BLaER1 (cell line): Measurements from ENCODE around the gene TSPAN7.

ENCODE experiments used
- H3K27ac ChIP-seq: shearing (Covaris generic); formaldehyde crosslinking; 2 replicates; pipeline ENCODE4 v1.8.1; 2022
- H3K27me3 ChIP-seq: shearing (Covaris generic); formaldehyde crosslinking; 2 replicates; pipeline ENCODE4 v1.8.1; 2022
- H3K36me3 ChIP-seq: shearing (Covaris generic); formaldehyde crosslinking; 2 replicates; pipeline ENCODE4 v1.8.1; 2022
- H3K4me1 ChIP-seq: shearing (Covaris generic); formaldehyde crosslinking; 2 replicates; pipeline ENCODE4 v1.8.1; 2022
- H3K4me2 ChIP-seq: shearing (Covaris generic); formaldehyde crosslinking; 2 replicates; pipeline ENCODE4 v1.8.1; 2022
- H3K4me3 ChIP-seq: shearing (Covaris generic); formaldehyde crosslinking; 2 replicates; pipeline ENCODE4 v1.8.1; 2022
- H3K9ac ChIP-seq: shearing (Covaris generic); formaldehyde crosslinking; 2 replicates; pipeline ENCODE4 v1.8.1; 2022
- H3K9me3 ChIP-seq: shearing (Covaris generic); formaldehyde crosslinking; 2 replicates; pipeline ENCODE4 v1.8.1; 2022
- H4K20me1 ChIP-seq: shearing (Covaris generic); formaldehyde crosslinking; 2 replicates; pipeline ENCODE4 v1.8.1; 2022
- Cebpa-rat ChIP-seq: shearing (Covaris generic); IDR thresholded peaks from 2 replicates; pipeline ENCODE4 v1.8.1; 2022

Gene TSPAN7

DNA sequence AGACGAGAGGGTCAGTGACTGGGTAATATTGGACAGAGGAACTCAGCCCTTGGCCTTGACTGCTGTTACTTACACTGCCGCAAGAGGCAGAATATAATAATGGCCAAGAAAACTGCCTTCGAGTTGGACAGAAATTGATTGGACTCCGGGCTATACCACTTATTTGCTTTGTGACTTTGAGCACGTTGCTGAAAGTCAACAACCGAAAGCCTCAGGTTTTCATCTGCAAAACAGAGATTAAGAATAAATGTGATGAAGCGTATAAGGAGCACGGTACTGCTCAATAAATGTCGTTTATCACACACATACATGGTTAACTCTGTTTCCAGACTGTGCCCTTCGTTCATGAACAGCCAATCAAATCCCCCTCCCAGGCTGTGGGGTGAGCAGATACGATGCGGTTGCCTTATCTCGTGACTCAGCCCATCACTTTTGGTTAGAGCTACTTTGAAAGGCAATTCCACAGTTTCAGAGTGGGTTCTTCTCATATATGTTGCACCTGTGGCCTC, 91.6 kb downstream of the TSPAN7 start:
- no peak overlapping the region for H3K4me3 ChIP-seq
- H3K36me3 ChIP-seq = no peaks in the 10 kb centered on the region
- H3K4me2 ChIP-seq = no peak overlapping the region
- H3K27ac ChIP-seq = no peak overlapping the region
- H3K27me3 ChIP-seq = no peaks in the 10 kb centered on the region
- no peak for TF ChIP-seq Cebpa-rat
- H4K20me1 ChIP-seq = no peaks in the 10 kb centered on the region
- no peak overlapping the region for H3K9ac ChIP-seq
- H3K9me3 ChIP-seq = no peaks in the 10 kb centered on the region
- H3K4me1 ChIP-seq = peaks cover 13% of the 10 kb centered on the region

DNA sequence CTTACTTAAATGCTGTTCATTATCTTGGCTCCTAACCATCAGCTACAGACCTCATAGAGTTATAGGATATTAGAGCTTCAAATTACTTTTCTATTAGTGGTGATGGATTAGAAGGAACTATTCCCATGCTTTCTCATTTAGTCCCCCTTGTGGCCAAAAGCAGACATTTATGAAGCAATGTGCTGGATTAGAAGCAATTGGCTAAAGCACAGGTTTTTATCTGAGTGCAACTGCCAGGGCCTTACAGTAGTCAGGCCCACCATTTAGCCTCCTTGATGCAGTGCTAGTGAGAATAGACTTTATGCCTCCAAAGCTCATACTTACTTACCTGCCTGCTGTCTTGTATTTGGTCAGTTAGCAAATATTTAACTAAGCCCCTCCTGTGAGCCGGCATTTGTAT, 93.0 kb downstream of the TSPAN7 start:
- H3K27me3 ChIP-seq = no peaks in the 10 kb centered on the region
- no peaks in the 10 kb centered on the region for H3K36me3 ChIP-seq
- no peak overlapping the region for H3K4me2 ChIP-seq
- H3K9ac ChIP-seq = no peak overlapping the region
- H4K20me1 ChIP-seq = no peaks in the 10 kb centered on the region
- no peak overlapping the region for H3K4me3 ChIP-seq
- peaks cover 12% of the 10 kb centered on the region for H3K4me1 ChIP-seq
- no peaks in the 10 kb centered on the region for H3K9me3 ChIP-seq
- no peak for TF ChIP-seq Cebpa-rat
- H3K27ac ChIP-seq = no peak overlapping the region

DNA sequence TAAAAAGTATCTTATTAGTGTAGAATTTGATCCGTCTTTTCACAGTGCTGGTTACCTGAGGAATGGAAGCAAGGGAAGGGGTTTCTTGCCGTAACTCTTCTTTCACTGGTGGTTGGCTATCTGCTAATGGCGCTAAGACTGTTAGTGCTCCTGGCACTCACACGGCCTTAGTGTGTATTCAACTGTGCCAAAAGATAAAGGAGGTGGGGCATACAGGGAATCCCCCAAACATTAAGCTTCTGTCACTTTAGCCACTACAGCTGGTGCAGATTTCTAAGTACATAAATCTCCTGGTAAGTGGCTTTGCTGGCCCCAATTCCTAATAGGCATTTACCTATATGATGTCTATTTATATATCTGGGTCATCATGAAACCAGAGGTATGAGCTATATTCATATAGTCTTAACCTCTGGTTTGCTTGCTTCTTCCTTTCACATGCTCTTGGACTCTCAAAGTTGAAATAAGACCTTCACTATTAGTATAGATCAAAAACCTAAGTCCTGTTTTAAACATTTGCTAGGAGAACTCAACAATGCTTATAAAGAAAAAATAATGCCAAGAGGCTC, 95.1 kb downstream of the TSPAN7 start:
- Histone ChIP-seq H3K4me1 (no peaks in the 10 kb centered on the region), H3K36me3 (no peaks in the 10 kb centered on the region), H3K27me3 (no peaks in the 10 kb centered on the region), H3K9ac (no peak overlapping the region), H3K4me3 (no peak overlapping the region), H4K20me1 (no peaks in the 10 kb centered on the region), H3K9me3 (no peaks in the 10 kb centered on the region), H3K27ac (no peak overlapping the region), H3K4me2 (no peak overlapping the region)
- no peak for TF ChIP-seq Cebpa-rat

DNA sequence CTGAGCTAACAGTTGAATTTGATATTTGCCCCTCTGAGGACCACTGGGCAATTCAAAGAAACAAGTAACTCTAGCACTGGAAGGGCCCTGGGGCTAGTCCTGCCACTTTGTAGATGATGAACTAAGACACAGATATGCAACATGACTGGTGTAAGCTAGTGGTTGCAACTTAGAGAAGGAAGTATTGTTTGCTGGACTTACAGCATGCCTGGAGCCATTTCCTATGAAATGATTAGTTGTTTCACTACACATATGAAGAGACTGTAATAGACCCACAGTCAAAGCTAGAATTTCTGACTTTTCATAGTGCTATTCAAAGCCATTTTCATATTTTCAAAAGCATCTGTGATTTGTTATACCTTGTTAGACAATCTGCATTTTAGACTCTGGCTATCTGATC, 96.2 kb downstream of the TSPAN7 start:
- Histone ChIP-seq H3K36me3 (no peaks in the 10 kb centered on the region), H3K27ac (no peak overlapping the region), H3K4me2 (no peak overlapping the region), H3K4me1 (no peaks in the 10 kb centered on the region), H3K27me3 (no peaks in the 10 kb centered on the region), H3K9ac (no peak overlapping the region), H3K9me3 (no peaks in the 10 kb centered on the region), H4K20me1 (no peaks in the 10 kb centered on the region), H3K4me3 (no peak overlapping the region)
- no peak for TF ChIP-seq Cebpa-rat

DNA sequence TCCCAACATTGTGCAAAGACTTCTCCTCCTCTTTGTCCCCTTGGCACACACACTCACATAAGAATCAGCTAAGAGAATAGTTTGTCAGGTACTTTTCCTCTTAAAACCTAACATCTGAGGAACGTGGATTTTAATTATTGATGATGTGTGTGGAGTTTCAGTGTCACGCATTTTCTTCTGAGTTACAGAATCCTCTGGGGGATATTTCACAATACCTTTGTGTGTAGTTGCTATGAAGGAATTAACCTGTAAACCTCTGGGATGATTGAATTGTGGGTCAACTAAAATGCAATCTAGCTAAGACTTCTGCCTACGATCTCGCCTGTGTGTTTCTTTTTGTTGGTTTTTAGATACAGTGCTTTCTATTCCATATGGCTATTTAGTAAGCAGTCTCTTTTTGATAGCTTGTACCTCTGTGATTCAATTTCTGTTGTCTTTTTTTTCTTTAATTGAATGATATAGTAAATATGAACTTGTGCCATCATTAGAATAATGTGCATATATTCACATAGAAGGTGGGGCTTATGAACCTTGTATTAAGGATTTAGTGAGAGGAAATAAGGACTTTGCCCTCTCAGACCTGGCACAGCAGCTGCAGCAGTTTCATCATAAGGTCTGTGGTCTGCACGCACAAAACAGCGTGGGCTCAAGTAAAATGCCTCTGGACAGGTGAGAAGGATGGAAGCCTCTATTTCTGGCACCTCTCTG, 99.2 kb downstream of the TSPAN7 start:
- no peak overlapping the region for H3K4me2 ChIP-seq
- H3K27me3 ChIP-seq = no peaks in the 10 kb centered on the region
- H4K20me1 ChIP-seq = no peaks in the 10 kb centered on the region
- no peak overlapping the region for H3K9ac ChIP-seq
- no peak overlapping the region for H3K27ac ChIP-seq
- no peaks in the 10 kb centered on the region for H3K36me3 ChIP-seq
- TF ChIP-seq Cebpa-rat = no peak; the same call in 1 of the 2 replicates
- H3K4me1 ChIP-seq = no peaks in the 10 kb centered on the region
- H3K4me3 ChIP-seq = no peak overlapping the region
- H3K9me3 ChIP-seq = no peaks in the 10 kb centered on the region

DNA sequence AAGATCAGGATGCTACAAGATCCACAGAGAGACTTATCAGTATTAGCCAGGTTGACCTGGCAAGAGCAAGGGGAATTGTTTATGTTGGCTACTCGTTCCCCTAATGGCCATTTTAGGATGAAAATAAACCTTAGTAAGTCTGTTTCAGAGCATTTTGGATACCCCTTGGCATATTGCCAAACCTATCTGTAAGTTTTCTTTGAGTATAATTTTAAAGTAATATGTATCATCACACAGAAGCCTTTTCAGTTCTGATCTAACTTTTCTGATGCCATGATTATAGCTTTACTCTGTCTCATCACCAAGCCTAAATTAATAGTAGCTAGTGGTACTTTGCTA, 99.7 kb downstream of the TSPAN7 start:
- no peak overlapping the region for H3K4me2 ChIP-seq
- H4K20me1 ChIP-seq = no peaks in the 10 kb centered on the region
- H3K27ac ChIP-seq = no peak overlapping the region
- no peaks in the 10 kb centered on the region for H3K4me1 ChIP-seq
- no peak for TF ChIP-seq Cebpa-rat
- no peaks in the 10 kb centered on the region for H3K27me3 ChIP-seq
- H3K9me3 ChIP-seq = no peaks in the 10 kb centered on the region
- H3K4me3 ChIP-seq = no peak overlapping the region
- no peaks in the 10 kb centered on the region for H3K36me3 ChIP-seq
- H3K9ac ChIP-seq = no peak overlapping the region

DNA sequence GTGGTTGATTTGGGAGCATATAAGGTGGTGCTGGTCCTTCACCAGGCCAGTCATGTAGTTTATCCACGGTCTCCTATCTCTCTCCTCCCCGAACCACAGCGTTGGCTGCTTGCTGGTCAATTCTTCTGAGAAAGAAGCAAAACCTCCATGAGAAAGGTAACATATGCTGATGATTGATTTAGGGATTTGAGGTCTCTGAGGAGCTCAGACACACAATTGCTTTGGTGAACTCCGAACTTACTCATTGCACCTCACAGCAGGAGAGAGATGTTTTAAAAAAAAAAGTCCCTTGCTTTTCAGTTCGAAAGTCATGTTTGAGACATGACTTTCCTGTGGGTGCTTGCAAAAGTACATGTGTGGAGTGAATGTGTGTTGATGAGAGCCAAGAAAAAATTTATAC, 100.2 kb downstream of the TSPAN7 start:
- no peaks in the 10 kb centered on the region for H3K4me1 ChIP-seq
- no peak overlapping the region for H3K9ac ChIP-seq
- H3K4me2 ChIP-seq = no peak overlapping the region
- H3K36me3 ChIP-seq = no peaks in the 10 kb centered on the region
- H4K20me1 ChIP-seq = no peaks in the 10 kb centered on the region
- no peaks in the 10 kb centered on the region for H3K9me3 ChIP-seq
- no peak for TF ChIP-seq Cebpa-rat
- no peak overlapping the region for H3K27ac ChIP-seq
- H3K4me3 ChIP-seq = no peak overlapping the region
- H3K27me3 ChIP-seq = no peaks in the 10 kb centered on the region

DNA sequence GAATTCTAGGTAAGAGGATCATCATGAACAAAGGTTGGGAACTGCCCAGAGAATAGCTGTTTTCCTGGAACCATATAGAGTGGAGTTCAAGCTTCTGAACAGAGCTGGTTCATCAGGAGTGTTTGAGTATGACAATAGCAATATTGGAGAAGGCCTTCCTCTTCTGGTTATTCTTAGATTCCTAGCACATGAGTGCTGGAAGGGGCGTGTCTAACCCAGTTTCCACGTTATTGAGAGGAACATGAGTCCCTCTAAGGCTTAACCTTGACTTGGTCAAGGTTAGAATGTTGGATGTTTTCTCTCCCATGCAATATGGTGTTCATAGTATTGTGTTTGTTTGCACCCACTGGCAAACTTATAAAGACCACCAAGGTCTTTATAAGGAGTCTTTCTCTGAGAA, 101.3 kb downstream of the TSPAN7 start:
- Histone ChIP-seq H4K20me1 (no peaks in the 10 kb centered on the region), H3K9ac (no peak overlapping the region), H3K27me3 (no peaks in the 10 kb centered on the region), H3K36me3 (no peaks in the 10 kb centered on the region), H3K4me1 (no peaks in the 10 kb centered on the region), H3K4me2 (no peak overlapping the region), H3K27ac (no peak overlapping the region), H3K4me3 (no peak overlapping the region), H3K9me3 (no peaks in the 10 kb centered on the region)
- no peak for TF ChIP-seq Cebpa-rat

DNA sequence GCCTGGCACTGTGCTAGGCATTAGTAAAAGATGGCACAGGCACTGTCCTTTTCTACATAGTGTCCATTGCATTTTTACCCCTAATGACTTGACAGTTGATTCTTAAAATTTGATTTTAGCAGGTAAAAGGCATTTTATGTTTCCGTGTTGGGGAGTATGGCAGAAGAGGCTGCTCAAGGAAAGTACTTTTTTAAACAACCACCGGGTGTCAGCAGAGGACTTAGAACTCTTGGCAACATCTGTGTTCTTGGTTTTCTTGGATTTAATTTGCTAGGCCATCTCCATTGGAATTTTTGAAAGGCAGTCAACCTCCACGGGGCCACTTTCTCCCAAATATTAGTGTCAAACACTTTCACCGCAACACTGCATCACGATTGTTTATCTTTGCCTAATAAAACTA, 102.9 kb downstream of the TSPAN7 start:
- TF ChIP-seq Cebpa-rat = no peak
- Histone ChIP-seq H3K27me3 (no peaks in the 10 kb centered on the region), H3K9ac (no peak overlapping the region), H3K4me2 (no peak overlapping the region), H3K27ac (no peak overlapping the region), H3K4me1 (peaks cover 2% of the 10 kb centered on the region), H3K36me3 (no peaks in the 10 kb centered on the region), H3K4me3 (no peak overlapping the region), H4K20me1 (no peaks in the 10 kb centered on the region), H3K9me3 (no peaks in the 10 kb centered on the region)

DNA sequence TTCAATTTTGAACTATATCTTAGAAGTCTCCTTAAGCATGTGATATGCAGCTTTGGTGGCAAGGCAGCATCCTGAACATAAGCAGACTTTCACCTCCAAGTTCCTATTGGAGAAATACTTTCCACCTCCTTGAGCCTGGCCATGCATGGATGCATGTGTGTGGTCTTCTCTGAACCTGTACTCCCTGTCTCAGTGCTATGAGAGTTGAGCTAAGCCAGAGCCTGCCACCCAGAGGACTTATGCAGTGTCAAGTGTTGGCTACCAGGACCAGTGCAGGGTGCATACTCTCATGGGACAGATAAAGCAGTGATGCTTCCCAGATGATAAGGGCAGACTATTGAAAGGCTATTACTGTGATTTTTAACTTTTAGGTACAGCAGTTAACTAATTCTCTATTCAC, 105.6 kb downstream of the TSPAN7 start:
- peaks cover 7% of the 10 kb centered on the region for H3K4me1 ChIP-seq
- H3K9ac ChIP-seq = no peak overlapping the region

More for the DNA sequence above, 105.6 kb downstream of the TSPAN7 start:
- TF ChIP-seq Cebpa-rat = no peak
- Histone ChIP-seq H3K9me3 (no peaks in the 10 kb centered on the region), H4K20me1 (no peaks in the 10 kb centered on the region), H3K36me3 (no peaks in the 10 kb centered on the region), H3K27me3 (no peaks in the 10 kb centered on the region), H3K4me2 (no peak overlapping the region), H3K27ac (no peak overlapping the region), H3K4me3 (no peak overlapping the region)
